Activated CD4-positive, alpha-beta T cell treated with anti-CD3 and anti-CD28 coated beads, Interleukin-10, Interleukin-2, amounts not matched to agents 100 ng/mL and 50 ng/mL, durations not matched to agents 16 hours and 8 hours (primary cell): ENCODE measurements around the gene BPTF.
"Not testable (repeated sequence)": the region's sequence is repeated elsewhere in the genome, so short reads cannot be mapped to it uniquely, and the experiment has no call there.

Source experiments
- DNase-seq: peaks from one replicate; pipeline ENCODE4 v3.0.0-alpha.2; 2020

BPTF gene

GRCh38 chr17:67833946-67834631 lies 8.8 kb downstream of the BPTF start:
- DNase-seq = no peak

- DNase-seq = no peak
Observed at GRCh38 chr17:67834634-67835033, 9.3 kb downstream of the BPTF start.

GRCh38 chr17:67836205-67836987 lies 11.1 kb downstream of the BPTF start:
- peak; percentile 44 for DNase-seq

GRCh38 chr17:67837965-67838364 lies 12.7 kb downstream of the BPTF start:
- DNase-seq = no peak

- no peak for DNase-seq
Observed at GRCh38 chr17:67838538-67838937, 13.2 kb downstream of the BPTF start.

DNA sequence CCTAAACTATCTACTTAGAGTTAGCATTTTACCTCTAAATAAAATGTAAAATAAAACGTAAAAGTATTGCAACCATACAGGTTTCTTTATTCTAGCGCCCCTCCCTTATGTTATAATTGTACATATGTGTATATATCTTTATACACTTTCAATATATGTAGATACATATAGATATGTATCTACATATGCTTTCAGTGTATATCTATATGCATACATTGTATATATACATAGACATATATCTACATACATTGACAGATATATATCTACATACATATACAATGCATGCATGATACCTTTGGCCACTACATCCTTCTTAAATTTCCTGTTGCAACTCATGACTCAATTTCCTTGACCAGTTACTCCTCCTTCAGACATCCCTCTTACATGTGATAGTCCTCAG lies 16.7 kb downstream of the BPTF start:
- DNase-seq = no peak

DNA sequence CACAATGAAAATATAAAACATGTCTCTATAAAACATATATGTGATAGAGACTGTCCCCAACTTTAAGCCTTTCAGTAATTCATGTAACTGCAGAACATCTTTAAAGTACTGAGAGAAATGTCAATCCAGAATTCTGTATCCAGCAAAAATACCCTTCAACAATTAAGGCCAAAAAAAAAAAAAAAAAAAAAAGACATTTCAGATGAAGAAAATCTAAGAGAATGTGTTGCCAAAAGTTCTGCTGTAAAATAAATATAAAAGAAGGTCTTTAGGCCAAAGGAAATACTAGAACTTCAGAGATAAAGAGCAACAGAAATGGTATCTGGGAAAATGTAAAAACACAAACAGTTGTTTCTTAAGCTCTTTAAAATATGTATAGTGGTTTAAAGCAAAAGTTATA lies 17.3 kb downstream of the BPTF start:
- DNase-seq = no peak

DNA sequence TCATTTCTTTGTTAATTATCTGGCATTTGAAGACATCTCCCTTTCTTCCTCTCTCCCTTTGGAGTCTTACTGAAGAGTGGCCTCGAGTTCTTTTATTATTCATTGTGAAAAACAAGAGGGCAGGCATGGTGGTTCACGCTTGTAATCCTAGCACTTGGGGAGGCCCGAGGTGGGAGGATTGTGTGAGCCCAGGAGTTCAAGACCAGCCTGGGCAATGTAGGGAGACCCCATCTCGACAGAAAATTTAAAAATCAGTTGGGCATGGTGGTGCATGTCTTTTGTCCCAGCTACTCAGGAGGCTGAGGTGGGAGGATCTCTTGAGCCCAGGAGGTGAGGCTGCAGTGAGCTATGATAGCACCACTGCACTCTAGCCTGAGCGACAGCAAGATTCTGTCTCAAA lies 20.1 kb downstream of the BPTF start:
- DNase-seq = no peak

DNA sequence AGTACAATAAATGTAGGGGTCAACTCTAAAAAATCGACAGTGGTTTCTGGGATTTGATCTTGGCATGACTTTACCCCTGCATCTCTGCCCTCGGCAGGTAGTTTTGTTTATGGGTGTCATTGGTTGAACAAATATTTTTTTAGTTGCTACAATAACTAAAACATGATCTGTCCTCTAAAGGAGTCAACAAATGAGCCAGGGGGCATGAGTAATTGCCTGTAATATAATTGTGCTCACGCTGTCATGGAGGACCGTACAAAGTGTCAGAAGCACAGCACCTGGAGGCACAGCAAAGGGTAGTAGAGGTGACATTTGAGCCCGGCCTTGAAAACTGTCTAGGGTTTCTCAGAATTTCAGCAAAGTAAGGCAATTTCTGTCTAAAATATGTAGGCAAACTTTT lies 22.9 kb downstream of the BPTF start:
- DNase-seq = not testable (repeated sequence)

- not testable (repeated sequence) for DNase-seq
Observed at GRCh38 chr17:67848846-67849245, 23.5 kb downstream of the BPTF start.

GRCh38 chr17:67850991-67851631 lies 25.8 kb downstream of the BPTF start:
- DNase-seq = no peak

DNA sequence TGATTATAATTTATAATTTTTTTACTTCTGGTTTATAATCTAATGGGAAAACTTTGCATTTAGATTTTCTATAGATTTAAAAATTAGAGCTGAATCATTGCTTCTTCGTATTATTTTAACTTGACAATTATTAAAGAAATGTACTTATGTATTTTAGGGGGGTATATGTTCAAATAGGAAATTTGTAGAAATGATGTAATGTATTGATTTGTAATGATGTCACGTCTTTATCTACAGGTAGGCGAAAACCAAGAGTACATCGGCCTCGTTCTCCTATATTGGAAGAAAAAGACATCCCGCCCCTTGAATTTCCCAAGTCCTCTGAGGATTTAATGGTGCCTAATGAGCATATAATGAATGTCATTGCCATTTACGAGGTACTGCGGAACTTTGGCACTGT lies 28.4 kb downstream of the BPTF start:
- DNase-seq = no peak

- DNase-seq = no peak
Observed at GRCh38 chr17:67854378-67854777, 29.1 kb downstream of the BPTF start.

- no peak for DNase-seq
Observed at GRCh38 chr17:67855504-67856324, 30.4 kb downstream of the BPTF start.

GRCh38 chr17:67856402-67856801 lies 31.1 kb downstream of the BPTF start:
- DNase-seq = not testable (repeated sequence)

GRCh38 chr17:67862614-67863217 lies 37.4 kb downstream of the BPTF start:
- no peak for DNase-seq

DNA sequence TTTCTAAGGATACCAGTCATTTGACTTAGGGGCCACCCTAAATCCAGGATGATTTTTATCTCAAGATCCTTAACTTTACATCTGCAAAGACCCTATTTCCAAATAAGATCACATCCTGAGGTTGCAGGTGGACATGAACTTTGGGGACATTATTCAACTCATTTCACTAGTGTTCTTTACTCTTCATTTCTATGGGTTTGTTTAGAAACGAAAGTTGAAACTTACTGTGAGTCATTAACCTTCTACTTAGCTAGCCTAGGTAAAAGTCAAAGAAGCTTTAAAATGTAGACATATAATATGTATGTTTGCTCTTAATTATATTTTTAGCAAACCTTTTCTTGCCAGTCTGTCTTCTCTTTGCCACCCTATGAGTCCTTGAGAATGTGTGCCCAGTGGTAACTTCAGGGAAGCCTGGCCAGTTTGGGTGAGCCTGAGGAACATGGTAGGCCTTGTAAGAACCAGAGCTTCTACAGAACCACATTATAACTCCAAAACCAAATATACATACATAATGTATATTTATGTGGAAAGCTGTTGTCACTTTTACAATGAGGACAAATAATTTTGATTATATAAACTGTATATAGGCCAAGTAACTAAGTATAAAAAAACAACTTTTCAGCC lies 38.4 kb downstream of the BPTF start:
- peak; percentile 46 for DNase-seq

DNA sequence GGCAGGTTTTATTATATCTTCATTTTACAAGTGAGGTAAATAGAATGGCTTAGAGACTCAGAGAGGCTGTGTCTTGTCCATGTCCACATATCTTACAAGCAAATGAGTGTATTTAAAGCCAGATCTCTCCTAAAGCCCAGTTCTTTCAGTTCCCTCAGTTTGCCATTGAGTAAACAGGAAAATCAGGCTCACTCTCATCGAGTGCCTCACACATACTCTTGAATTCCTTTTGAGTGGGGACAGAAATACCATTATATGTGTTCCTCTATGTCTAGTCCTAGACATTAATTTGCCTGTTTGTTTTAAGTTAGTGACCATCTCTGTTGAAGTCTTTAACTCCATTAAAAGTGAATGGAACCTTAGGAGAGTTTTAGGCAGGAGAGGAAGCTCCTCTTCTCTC lies 40.1 kb downstream of the BPTF start:
- no peak for DNase-seq

- DNase-seq = peak; percentile 15
Observed at GRCh38 chr17:67867591-67867990, 42.3 kb downstream of the BPTF start.

DNA sequence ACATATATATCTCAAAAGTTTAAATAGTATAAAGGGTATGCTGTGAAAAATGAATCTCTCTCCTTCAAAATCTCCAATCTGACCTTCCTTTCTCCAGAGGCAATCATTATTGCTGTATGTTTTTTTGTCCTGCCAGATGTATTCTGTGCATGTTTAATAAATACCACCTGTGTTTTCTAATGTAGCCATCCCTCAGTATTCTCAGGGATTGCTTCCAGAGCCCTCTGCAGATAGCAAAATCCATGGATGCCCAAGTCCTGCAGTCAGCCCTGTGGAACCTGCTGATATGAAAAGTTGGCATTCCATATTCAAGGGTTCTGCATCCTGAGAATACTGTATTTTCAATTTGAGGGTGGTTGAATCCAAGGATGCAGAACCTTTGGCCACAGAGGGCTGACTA lies 42.9 kb downstream of the BPTF start:
- no peak for DNase-seq

DNA sequence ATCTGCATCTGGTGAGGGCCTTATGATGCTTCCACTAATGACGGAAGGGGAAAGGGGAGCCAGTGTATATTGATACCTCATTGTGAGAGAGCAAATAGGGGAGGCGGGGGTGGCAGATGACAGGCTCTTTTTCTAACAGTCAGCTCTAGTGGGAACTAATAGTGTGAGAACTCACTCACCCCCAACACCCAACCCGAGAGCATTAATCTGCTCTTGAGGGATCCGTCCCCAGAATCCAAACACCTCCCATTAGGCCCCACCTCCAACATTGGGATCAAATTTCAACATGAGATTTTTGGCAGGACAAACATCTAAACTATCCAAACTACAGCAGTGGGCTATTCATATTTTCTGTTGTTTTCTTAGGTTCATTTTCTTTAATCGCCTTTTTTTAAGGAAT lies 54.4 kb downstream of the BPTF start:
- DNase-seq = no peak

DNA sequence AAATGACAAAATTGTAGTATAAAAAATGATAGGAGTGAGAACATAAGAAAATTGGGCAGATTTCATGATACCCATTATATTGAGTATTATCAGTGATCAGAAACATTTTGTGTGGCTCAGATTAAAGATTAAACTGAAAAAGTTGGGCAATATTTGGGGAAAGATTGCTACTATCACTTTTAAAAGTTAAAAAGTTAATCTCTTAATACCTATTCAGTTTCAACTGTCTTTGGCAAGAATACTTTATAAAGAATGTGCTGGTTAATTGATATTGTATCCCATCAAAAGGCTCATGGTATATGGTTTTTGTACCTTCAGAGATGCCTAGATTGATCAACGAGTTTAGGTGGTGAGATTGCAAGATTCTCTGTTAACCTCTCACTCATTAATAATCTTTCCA lies 55.8 kb downstream of the BPTF start:
- DNase-seq = no peak
